ENCODE results near the gene PWWP2B.

GRCh38 chr10:132394936-132395703 is 1.9 kb upstream of the PWWP2B start:
- TF ChIP-seq POLR2A (IDR thresholded peaks at IDR 0.05) (no peak), CTCF (IDR thresholded peaks at IDR 0.05) (no peak)

All from esophagus squamous epithelium (tissue), 4 donors.